Activated CD4-positive, alpha-beta memory T cell treated with anti-CD3 and anti-CD28 coated beads for 36 hours (primary cell): ENCODE data around the gene CCDC141. TPM values are rescaled to one million over a fixed set of nuclear protein-coding genes. Genes with fewer than 3 reads are reported as not detected.
"Not testable (repeated sequence)": the region's sequence is repeated elsewhere in the genome, so short reads cannot be mapped to it uniquely, and the experiment has no call there.

Experiments
- CTCF ChIA-PET: fragments of 350-600 bp; sonication (Branson Sonifier 250); formaldehyde crosslinking; loops from one replicate; lab custom pipeline; 2021; ENCODE audit warnings: antibody characterized with exemption, inconsistent platforms; lab: Charles Lee
- POLR2A ChIA-PET: fragments of 350-600 bp; sonication (Branson Sonifier 250); formaldehyde crosslinking; loops from one replicate; lab custom pipeline; 2021; ENCODE audit warnings: antibody characterized with exemption; lab: Charles Lee
- DNase-seq: peaks from one replicate; pipeline ENCODE4 v3.0.0-alpha.2; 2020
- H3K27ac Mint-ChIP-seq: one replicate; pipeline ENCODE4 v1.8.0; 2021; ENCODE audit warnings: mixed read lengths
- H3K27me3 Mint-ChIP-seq: one replicate; pipeline ENCODE4 v1.8.0; 2021; ENCODE audit warnings: mixed read lengths
- H3K36me3 Mint-ChIP-seq: one replicate; pipeline ENCODE4 v1.8.0; 2021; ENCODE audit warnings: mixed read lengths
- H3K4me1 Mint-ChIP-seq: one replicate; pipeline ENCODE4 v1.8.0; 2021; ENCODE audit warnings: low read depth, mixed read lengths
- H3K4me3 Mint-ChIP-seq: one replicate; pipeline ENCODE4 v1.8.0; 2021; ENCODE audit warnings: mild to moderate bottlenecking, mixed read lengths
- H3K9me3 Mint-ChIP-seq: one replicate; pipeline ENCODE4 v1.8.0; 2021; ENCODE audit warnings: mixed read lengths
- intact Hi-C: fragments of 100-400 bp; cut with micrococcal nuclease; formaldehyde crosslinking; loops from one replicate; pipeline ENCODE4 v1.15.1; 2023
- total RNA-seq, 2 experiments: library from RNA; stranded (reverse); gene quantifications; one replicate each; pipeline ENCODE4 v1.2.3, GENCODE V29; 2021

Gene CCDC141
- total RNA-seq, 2 experiments from 2014 or later = 0.93 to 1.3 TPM

DNA sequence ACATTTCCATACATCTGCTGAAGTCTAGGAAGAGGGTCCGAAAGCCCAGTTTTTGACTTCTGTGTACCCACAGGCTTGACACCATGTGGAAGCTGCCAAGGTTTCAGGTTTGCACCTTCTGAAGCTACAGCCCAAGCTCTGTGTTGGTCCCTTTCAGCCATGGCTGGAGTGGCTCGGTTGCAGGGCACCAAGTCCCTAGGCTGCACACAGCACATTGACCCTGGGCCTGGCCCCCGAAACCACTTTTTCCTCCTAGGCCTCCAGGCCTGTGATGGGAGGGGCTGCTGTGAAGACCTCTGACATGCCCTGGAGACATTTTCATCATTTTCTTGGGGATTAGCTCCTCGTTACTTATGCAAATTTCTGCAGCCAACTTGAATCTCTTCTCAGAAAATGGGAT, 55.7 kb downstream of the CCDC141 start:
- H3K36me3 Mint-ChIP-seq = peaks cover 4% of the 10 kb centered on the region
- intact Hi-C loops = no loop called here
- H3K27me3 Mint-ChIP-seq = no peaks in the 10 kb centered on the region
- H3K27ac Mint-ChIP-seq = no peak overlapping the region
- DNase-seq = no peak
- no peak overlapping the region for H3K4me3 Mint-ChIP-seq
- CTCF ChIA-PET = no interaction called here
- peaks cover 5% of the 10 kb centered on the region for H3K4me1 Mint-ChIP-seq
- H3K9me3 Mint-ChIP-seq = peaks cover 12% of the 10 kb centered on the region
- POLR2A ChIA-PET = no interaction called here

DNA sequence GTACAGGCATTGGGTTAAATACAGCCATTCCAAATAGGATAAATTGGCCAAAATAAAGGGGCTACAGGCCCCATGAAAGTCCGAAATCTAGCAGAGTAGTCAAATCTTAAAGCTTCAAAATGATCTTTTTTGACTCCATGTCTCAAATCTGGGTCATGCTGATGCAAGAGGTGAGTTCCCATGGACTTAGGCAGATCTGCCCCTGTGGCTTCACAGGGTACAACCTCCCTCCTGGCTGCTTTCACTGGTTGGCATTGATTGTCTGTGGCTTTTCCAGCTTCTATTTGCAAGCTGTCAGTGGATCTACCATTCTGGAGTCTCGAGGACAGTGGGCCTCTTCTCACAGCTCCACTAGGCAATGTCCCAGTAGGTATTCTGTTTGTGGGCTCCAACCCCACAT, 56.1 kb downstream of the CCDC141 start:
- POLR2A ChIA-PET = no interaction called here
- intact Hi-C loops = no loop called here
- H3K36me3 Mint-ChIP-seq = peaks cover 4% of the 10 kb centered on the region
- peaks cover 12% of the 10 kb centered on the region for H3K9me3 Mint-ChIP-seq
- H3K27ac Mint-ChIP-seq = no peak overlapping the region
- no peaks in the 10 kb centered on the region for H3K27me3 Mint-ChIP-seq
- CTCF ChIA-PET = no interaction called here
- DNase-seq = no peak
- H3K4me1 Mint-ChIP-seq = peaks cover 5% of the 10 kb centered on the region
- H3K4me3 Mint-ChIP-seq = no peak overlapping the region

DNA sequence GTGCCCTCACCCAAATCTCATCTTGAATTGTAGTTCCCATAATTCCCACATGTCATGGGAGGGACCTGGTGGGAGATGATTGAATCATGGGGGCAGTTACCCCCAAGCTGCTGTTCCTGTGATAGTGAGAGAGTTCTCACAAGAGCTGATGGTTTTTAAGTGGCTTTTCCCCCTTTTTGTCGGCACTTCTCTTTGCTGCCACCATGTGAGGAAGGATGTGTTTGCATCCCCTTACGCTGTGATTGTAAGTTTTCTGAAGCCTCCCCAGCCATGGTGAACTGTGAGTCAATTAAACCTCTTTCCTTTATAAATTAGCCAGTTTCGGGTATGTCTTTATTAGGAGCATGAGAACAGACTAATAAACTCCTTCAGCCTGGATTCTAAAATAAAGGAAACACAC, 57.2 kb downstream of the CCDC141 start:
- CTCF ChIA-PET, DNase-seq, H3K27ac Mint-ChIP-seq, POLR2A ChIA-PET, H3K36me3 Mint-ChIP-seq, intact Hi-C loops, H3K4me1 Mint-ChIP-seq, H3K4me3 Mint-ChIP-seq, H3K27me3 Mint-ChIP-seq: not testable (repeated sequence)
- peaks cover 12% of the 10 kb centered on the region for H3K9me3 Mint-ChIP-seq

- CTCF ChIA-PET = no interaction called here
Measured at GRCh38 chr2:178990533-178991241, 59.2 kb downstream of the CCDC141 start.

GRCh38 chr2:178989424-178989823, 60.5 kb downstream of the CCDC141 start:
- H3K27ac Mint-ChIP-seq, H3K4me3 Mint-ChIP-seq, DNase-seq, H3K27me3 Mint-ChIP-seq, H3K4me1 Mint-ChIP-seq, H3K9me3 Mint-ChIP-seq, intact Hi-C loops, H3K36me3 Mint-ChIP-seq, POLR2A ChIA-PET: not testable (repeated sequence)
- CTCF ChIA-PET = interaction anchor here (0.7 kb wide), 1 partner anchor 13 kb away, joined by 3 read pairs; no protein-coding TSS in a partner anchor

More at GRCh38 chr2:178990533-178991241, 59.2 kb downstream of the CCDC141 start:
- intact Hi-C loops = no loop called here
- H3K27ac Mint-ChIP-seq = no peak overlapping the region
- POLR2A ChIA-PET = no interaction called here
- peaks cover 12% of the 10 kb centered on the region for H3K9me3 Mint-ChIP-seq
- no peak for DNase-seq
- no peak overlapping the region for H3K4me3 Mint-ChIP-seq
- no peaks in the 10 kb centered on the region for H3K27me3 Mint-ChIP-seq
- H3K36me3 Mint-ChIP-seq = peaks cover 4% of the 10 kb centered on the region
- peaks cover 5% of the 10 kb centered on the region for H3K4me1 Mint-ChIP-seq

DNA sequence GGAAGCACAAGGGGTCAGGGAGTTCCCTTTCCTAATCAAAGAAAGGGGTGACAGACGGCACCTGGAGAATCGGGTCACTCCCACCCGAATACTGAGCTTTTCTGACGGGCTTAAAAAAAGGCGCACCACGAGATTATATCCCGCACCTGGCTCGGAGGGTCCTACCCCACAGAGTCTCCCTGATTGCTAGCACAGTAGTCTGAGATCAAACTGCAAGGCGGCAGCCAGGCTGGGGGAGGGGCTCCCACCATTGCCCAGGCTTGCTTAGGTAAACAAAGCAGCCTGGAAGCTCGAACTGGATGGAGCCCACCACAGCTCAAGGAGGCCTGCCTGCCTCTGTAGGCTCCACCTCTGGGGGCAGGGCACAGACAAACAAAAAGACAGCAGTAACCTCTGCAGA, 67.3 kb downstream of the CCDC141 start:
- DNase-seq, H3K36me3 Mint-ChIP-seq, intact Hi-C loops, H3K27ac Mint-ChIP-seq, H3K4me1 Mint-ChIP-seq, H3K4me3 Mint-ChIP-seq, H3K9me3 Mint-ChIP-seq, CTCF ChIA-PET, POLR2A ChIA-PET, H3K27me3 Mint-ChIP-seq: not testable (repeated sequence)

DNA sequence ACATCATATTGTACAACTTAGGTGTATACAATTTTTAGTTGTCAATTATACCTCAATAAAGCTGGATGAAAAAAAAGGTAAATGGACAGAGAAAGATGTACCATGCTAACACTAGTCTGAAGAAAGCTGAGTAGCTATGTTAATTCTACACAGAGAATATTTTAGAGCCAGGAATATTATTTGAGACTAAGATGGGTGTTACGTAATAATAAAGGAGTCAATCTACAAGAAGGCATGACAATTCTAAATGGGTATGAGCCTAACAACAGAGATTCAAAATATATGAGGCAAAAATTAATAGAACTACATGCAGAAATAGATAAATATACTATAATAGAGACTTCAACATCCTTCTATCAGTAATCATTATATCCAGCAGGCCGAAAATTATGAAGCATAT, 69.1 kb downstream of the CCDC141 start:
- DNase-seq = no peak
- ChIA-PET CTCF (no interaction called here), POLR2A (no interaction called here)
- Mint-ChIP-seq H3K4me1 (no peaks in the 10 kb centered on the region), H3K4me3 (no peak overlapping the region), H3K36me3 (no peaks in the 10 kb centered on the region), H3K27ac (no peak overlapping the region), H3K27me3 (no peaks in the 10 kb centered on the region), H3K9me3 (no peaks in the 10 kb centered on the region)
- intact Hi-C loops = no loop called here

GRCh38 chr2:178978667-178979066, 71.3 kb downstream of the CCDC141 start:
- intact Hi-C loops = no loop called here
- no peak overlapping the region for H3K4me3 Mint-ChIP-seq
- H3K36me3 Mint-ChIP-seq = no peaks in the 10 kb centered on the region
- DNase-seq = no peak
- ChIA-PET POLR2A (no interaction called here), CTCF (no interaction called here)
- H3K27ac Mint-ChIP-seq = no peak overlapping the region
- no peaks in the 10 kb centered on the region for H3K27me3 Mint-ChIP-seq
- H3K4me1 Mint-ChIP-seq = no peaks in the 10 kb centered on the region
- no peaks in the 10 kb centered on the region for H3K9me3 Mint-ChIP-seq

- CTCF ChIA-PET = no interaction called here
- POLR2A ChIA-PET = no interaction called here
- Mint-ChIP-seq H3K36me3 (no peaks in the 10 kb centered on the region), H3K4me1 (no peaks in the 10 kb centered on the region), H3K27ac (no peak overlapping the region), H3K27me3 (no peaks in the 10 kb centered on the region), H3K4me3 (no peak overlapping the region), H3K9me3 (no peaks in the 10 kb centered on the region)
- no peak for DNase-seq
- intact Hi-C loops = no loop called here
Measured at GRCh38 chr2:178976351-178976750, 73.6 kb downstream of the CCDC141 start.

DNA sequence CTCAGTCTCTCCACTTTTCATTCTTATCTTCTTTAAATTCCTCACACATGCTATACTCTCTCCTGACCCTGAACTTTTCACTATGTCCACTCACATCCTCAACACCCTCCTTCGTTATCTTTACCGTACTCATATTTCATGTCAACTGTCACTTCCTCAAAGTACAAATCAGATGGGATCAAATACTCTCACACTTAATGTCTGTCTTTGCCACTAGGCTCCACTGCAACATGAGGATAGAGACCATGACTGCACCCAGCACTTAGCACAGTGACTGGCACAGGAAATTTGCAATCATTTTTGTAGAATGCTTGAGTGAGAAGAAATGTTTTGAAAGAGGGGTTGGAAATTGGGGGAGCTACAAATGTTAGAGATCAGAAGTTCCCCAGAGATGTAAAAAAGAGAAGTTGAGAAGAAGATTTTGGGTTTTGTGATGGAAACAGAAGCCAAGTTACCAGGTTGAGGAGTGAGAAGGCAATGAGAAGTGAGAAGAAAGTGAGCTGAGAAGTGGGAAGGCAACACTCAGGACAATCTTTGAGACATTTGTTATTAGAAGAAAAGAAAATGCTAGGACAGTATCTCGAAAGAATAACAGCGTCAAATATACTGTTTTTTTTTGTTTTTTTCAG, 87.0 kb downstream of the CCDC141 start:
- Mint-ChIP-seq H3K27ac (no peak overlapping the region), H3K27me3 (no peaks in the 10 kb centered on the region), H3K4me3 (no peak overlapping the region), H3K36me3 (peaks cover 2% of the 10 kb centered on the region), H3K9me3 (no peaks in the 10 kb centered on the region), H3K4me1 (no peaks in the 10 kb centered on the region)
- CTCF ChIA-PET = no interaction called here
- intact Hi-C loops = no loop called here
- POLR2A ChIA-PET = no interaction called here
- DNase-seq = no peak

GRCh38 chr2:178962152-178962551, 87.8 kb downstream of the CCDC141 start:
- DNase-seq = no peak
- H3K27me3 Mint-ChIP-seq = no peaks in the 10 kb centered on the region
- H3K4me3 Mint-ChIP-seq = no peak overlapping the region
- peaks cover 2% of the 10 kb centered on the region for H3K36me3 Mint-ChIP-seq
- CTCF ChIA-PET = no interaction called here
- no peaks in the 10 kb centered on the region for H3K9me3 Mint-ChIP-seq
- no peaks in the 10 kb centered on the region for H3K4me1 Mint-ChIP-seq
- POLR2A ChIA-PET = no interaction called here
- intact Hi-C loops = no loop called here
- H3K27ac Mint-ChIP-seq = no peak overlapping the region

DNA sequence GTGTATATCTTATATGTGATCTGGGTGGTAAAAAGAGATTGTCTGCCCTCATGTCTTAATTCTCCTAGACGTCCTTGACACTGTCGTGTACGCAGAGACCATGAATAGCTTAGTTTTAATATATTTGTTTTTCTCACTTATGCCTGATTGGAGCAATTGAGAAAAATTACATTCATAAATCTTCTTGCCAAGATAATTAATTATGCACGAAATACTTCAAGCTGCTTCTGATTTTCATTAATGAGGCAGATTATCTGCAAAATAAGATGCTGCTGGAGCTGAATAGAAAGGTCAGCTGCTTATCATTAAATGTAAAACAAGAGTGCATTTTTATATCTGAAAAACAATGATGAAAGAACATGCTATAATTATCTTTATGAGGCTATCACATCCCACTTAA, 95.9 kb downstream of the CCDC141 start:
- Mint-ChIP-seq H3K27me3 (no peaks in the 10 kb centered on the region), H3K27ac (no peak overlapping the region), H3K9me3 (no peaks in the 10 kb centered on the region), H3K4me1 (no peaks in the 10 kb centered on the region), H3K36me3 (no peaks in the 10 kb centered on the region), H3K4me3 (no peak overlapping the region)
- CTCF ChIA-PET = no interaction called here
- intact Hi-C loops = no loop called here
- POLR2A ChIA-PET = interaction anchor here (0.6 kb wide), 1 partner anchor 67 kb away, joined by 3 read pairs; no protein-coding TSS in a partner anchor
- DNase-seq = no peak
